Mesothelial cell of epicardium (in vitro differentiated cells): Measurements from ENCODE around the gene CAB39. TPM values are rescaled to one million over a fixed set of nuclear protein-coding genes. Genes with fewer than 3 reads are reported as not detected.

Experiments used
- DNase-seq, 2 experiments: peaks; one replicate each; pipeline ENCODE4 v3.0.0; 2021; ENCODE audit warnings: low spot score in 2 of 2; ENCODE audit not compliant: unreplicated experiment in 2 of 2
- H3K27ac Mint-ChIP-seq: 2 replicates; pipeline ENCODE4 v1.8.0; 2021; ENCODE audit warnings: mixed read lengths
- H3K27me3 Mint-ChIP-seq: 2 replicates; pipeline ENCODE4 v1.8.0; 2021; ENCODE audit warnings: low read depth, mixed read lengths
- H3K36me3 Mint-ChIP-seq: 2 replicates; pipeline ENCODE4 v1.8.0; 2021; ENCODE audit warnings: mixed read lengths
- H3K4me1 Mint-ChIP-seq: 2 replicates; pipeline ENCODE4 v1.8.0; 2021; ENCODE audit warnings: mixed read lengths
- H3K4me3 Mint-ChIP-seq: 2 replicates; pipeline ENCODE4 v1.8.0; 2021; ENCODE audit warnings: mild to moderate bottlenecking, moderate library complexity, mixed read lengths
- H3K9me3 Mint-ChIP-seq: 2 replicates; pipeline ENCODE4 v1.8.0; 2021; ENCODE audit warnings: mixed read lengths
- CTCF ChIP-seq: fragments of 200-600 bp; sonication (generic); IDR thresholded peaks from one replicate; pipeline ENCODE4 v1.5.0; 2021; ENCODE audit warnings: antibody characterized with exemption; ENCODE audit not compliant: unreplicated experiment
- total RNA-seq: library from RNA; stranded (reverse); gene quantifications from 3 replicates; pipeline ENCODE4 v1.2.1, GENCODE V29; 2021

Gene CAB39
- total RNA-seq, 1 donor from 2014 or later = 41.7 TPM

DNA sequence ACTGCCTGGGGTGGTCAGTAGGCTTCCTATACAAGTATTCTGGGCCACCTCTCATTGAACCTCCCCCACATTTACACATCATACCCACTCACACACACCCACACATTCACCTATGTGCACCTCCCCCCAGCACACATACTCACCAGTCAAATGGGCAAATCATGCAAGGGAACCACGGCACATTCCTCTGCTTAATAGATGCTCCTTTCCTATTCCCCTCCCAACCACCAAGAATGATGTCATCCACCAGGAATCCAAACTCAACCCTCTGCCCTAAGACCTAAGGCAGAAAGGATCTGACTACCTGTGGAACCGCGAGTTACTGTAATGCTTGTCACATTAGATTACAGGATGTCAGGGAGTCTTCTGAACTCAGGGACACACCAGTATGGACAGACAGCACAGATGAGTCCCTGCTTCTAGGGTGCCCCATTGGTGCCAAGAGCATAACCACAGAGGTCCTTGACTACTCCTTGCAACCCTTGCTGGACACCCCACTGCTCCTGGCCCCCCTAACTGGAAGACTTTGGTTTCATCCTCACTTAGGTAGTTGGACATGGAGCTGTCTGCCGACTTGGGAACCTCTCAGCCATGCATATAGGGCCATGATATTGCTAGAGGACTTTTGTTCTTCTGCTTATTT, 21.5 kb upstream of the CAB39 start:
- no peak for DNase-seq
- H3K27me3 Mint-ChIP-seq = no peaks in the 10 kb centered on the region
- peak overlapping the region; percentile 22 for H3K27ac Mint-ChIP-seq
- no peaks in the 10 kb centered on the region for H3K36me3 Mint-ChIP-seq
- no peaks in the 10 kb centered on the region for H3K9me3 Mint-ChIP-seq
- no peak for TF ChIP-seq CTCF
- H3K4me3 Mint-ChIP-seq = no peak overlapping the region
- peaks cover 40% of the 10 kb centered on the region for H3K4me1 Mint-ChIP-seq

DNA sequence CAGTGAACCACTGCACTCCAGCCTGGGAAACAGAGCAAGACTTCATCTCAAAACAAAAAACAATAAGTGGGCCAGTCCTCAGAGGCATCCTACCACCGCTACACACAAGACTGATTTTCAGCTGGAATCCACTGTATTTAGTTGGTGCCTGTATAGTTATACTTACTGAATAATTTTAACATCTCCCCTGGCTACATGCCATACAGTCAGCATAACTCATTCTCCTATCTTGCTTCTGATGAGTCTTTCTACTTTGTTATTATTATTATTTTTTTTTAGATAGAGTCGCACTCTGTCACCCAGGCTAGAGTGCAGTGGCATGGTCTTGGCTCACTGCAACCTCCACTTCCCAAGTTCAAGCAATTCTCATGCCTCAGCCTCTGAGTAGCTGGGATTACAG, 19.9 kb upstream of the CAB39 start:
- TF ChIP-seq CTCF = no peak
- no peak overlapping the region for H3K27ac Mint-ChIP-seq
- peaks cover 45% of the 10 kb centered on the region for H3K4me1 Mint-ChIP-seq
- H3K36me3 Mint-ChIP-seq = no peaks in the 10 kb centered on the region
- H3K27me3 Mint-ChIP-seq = no peaks in the 10 kb centered on the region
- H3K9me3 Mint-ChIP-seq = no peaks in the 10 kb centered on the region
- no peak for DNase-seq
- H3K4me3 Mint-ChIP-seq = no peak overlapping the region

DNA sequence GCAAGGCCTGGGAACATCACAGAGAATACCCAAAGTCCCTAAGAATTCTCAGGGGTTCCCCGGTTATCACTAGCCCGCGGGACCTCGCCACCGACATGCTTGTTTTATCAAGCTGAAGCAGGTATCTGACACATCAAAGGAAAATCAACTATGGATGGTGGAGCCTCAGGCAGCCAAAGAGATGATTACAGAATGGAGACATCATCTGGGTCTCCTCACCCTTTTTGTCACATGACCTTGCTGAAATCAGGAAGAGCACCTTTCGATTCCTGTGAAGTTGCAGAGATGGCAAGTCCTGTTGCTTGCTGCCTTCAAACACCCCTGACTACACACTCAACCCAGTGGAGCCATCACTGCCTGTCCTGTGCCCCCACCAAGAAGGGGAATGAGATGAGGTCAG, 19.2 kb upstream of the CAB39 start:
- no peaks in the 10 kb centered on the region for H3K27me3 Mint-ChIP-seq
- no peak for DNase-seq
- no peaks in the 10 kb centered on the region for H3K36me3 Mint-ChIP-seq
- H3K4me1 Mint-ChIP-seq = peaks cover 42% of the 10 kb centered on the region
- H3K9me3 Mint-ChIP-seq = no peaks in the 10 kb centered on the region
- H3K27ac Mint-ChIP-seq = peak overlapping the region; percentile 66
- H3K4me3 Mint-ChIP-seq = no peak overlapping the region
- no peak for TF ChIP-seq CTCF

DNA sequence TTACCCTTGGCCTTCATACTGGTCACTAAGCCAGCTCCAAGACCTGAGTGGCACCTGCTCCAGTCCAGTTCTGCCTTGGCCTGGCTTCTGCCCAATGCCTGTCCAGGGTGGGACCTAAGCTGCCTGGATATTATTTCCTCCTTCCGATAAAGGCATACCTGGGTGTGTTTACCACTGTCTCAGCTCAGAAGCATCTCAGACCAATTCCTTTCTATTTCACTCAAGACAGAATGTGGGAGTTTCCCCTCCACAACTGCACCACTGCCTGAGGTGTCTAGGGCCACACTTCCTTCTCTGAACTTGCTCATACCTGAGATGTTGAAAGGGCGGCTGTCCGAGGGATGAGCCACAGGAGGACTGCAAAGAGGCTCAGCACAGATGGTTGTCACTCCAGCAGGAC, 18.4 kb upstream of the CAB39 start:
- H3K36me3 Mint-ChIP-seq = no peaks in the 10 kb centered on the region
- H3K27me3 Mint-ChIP-seq = no peaks in the 10 kb centered on the region
- H3K9me3 Mint-ChIP-seq = no peaks in the 10 kb centered on the region
- H3K4me1 Mint-ChIP-seq = peaks cover 38% of the 10 kb centered on the region
- no peak overlapping the region for H3K4me3 Mint-ChIP-seq
- H3K27ac Mint-ChIP-seq = peak overlapping the region; percentile 89
- TF ChIP-seq CTCF = no peak
- DNase-seq = no peak

DNA sequence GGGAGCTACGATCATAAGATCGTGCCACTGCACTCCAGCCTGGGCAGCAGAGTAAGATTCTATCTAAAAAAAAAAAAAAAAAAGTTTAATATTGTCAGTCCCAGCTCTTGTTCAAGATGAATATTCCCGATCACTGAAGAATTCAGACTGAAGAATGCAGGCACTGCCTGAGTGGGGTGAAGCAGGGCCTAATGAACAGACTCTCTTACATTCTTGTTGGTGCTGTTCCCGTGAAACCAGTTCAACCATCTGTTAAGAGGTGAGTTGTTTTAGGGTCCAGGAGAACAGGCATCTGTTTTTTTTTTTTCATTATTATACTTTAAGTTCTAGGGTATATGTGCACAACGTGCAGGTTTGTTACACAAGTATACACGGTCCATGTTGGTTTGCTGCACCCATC, 17.1 kb upstream of the CAB39 start:
- no peaks in the 10 kb centered on the region for H3K36me3 Mint-ChIP-seq
- peaks cover 33% of the 10 kb centered on the region for H3K4me1 Mint-ChIP-seq
- peak overlapping the region; percentile 50 for H3K27ac Mint-ChIP-seq
- no peak for DNase-seq
- no peak for TF ChIP-seq CTCF
- no peaks in the 10 kb centered on the region for H3K9me3 Mint-ChIP-seq
- no peaks in the 10 kb centered on the region for H3K27me3 Mint-ChIP-seq
- no peak overlapping the region for H3K4me3 Mint-ChIP-seq

- no peak overlapping the region for H3K4me3 Mint-ChIP-seq
- DNase-seq = no peak
- peaks cover under 1% of the 10 kb centered on the region for H3K9me3 Mint-ChIP-seq
- H3K4me1 Mint-ChIP-seq = peaks cover 26% of the 10 kb centered on the region
- no peaks in the 10 kb centered on the region for H3K27me3 Mint-ChIP-seq
- no peaks in the 10 kb centered on the region for H3K36me3 Mint-ChIP-seq
- no peak for TF ChIP-seq CTCF
- peak overlapping the region; percentile 73 for H3K27ac Mint-ChIP-seq
Measured at GRCh38 chr2:230696670-230697069, 16.0 kb upstream of the CAB39 start.
